PC-3 (cell line): Measurements from ENCODE around the gene IFNGR2. TPM values are rescaled to one million over a fixed set of nuclear protein-coding genes. Genes with fewer than 3 reads are reported as not detected.

Experiments
- ATAC-seq: fragments of 200-7000 bp; cut with Tn5 transposase; 2 replicates; pipeline ENCODE4 v1.9.1; 2020; ENCODE audit warnings: mild to moderate bottlenecking, moderate library complexity
- BruUV-seq: library from RNA; stranded (reverse); fragments of 400-500 nt; replicated peaks from 2 replicates; lab custom pipeline; 2021; lab: Mats Ljungman, UMichigan
- CTCF ChIA-PET: fragments of 300-600 bp; sonication (Branson Sonifier 250); formaldehyde crosslinking; loops from one replicate; lab custom pipeline; 2022; ENCODE audit warnings: antibody characterized with exemption; lab: Charles Lee
- POLR2A ChIA-PET: fragments of 300-600 bp; sonication (Branson Sonifier 250); formaldehyde crosslinking; loops from one replicate; lab custom pipeline; 2022; ENCODE audit warnings: antibody characterized with exemption; ENCODE audit not compliant: unreplicated experiment; lab: Charles Lee
- DNase-seq: peaks from one replicate; pipeline ENCODE4 v3.0.0-alpha.2; 2015
- H2AFZ ChIP-seq: fragments of 300-600 bp; sonication (generic); 2 replicates; pipeline ENCODE4 v1.6.0; 2016; ENCODE audit warnings: antibody characterized with exemption, low read length
- H3F3A ChIP-seq: fragments of 300-600 bp; sonication (generic); one replicate; pipeline ENCODE4 v1.6.0; 2017; ENCODE audit warnings: antibody characterized with exemption, low read length, control low read depth, mild to moderate bottlenecking; ENCODE audit not compliant: unreplicated experiment
- H3K27ac ChIP-seq: fragments of 300-600 bp; sonication (generic); 2 replicates; pipeline ENCODE4 v1.5.1; 2016; ENCODE audit warnings: mild to moderate bottlenecking, low read length
- H3K27me3 ChIP-seq: fragments of 300-600 bp; sonication (generic); 2 replicates; pipeline ENCODE4 v1.6.1; 2016; ENCODE audit warnings: low read length, mixed read lengths
- H3K36me3 ChIP-seq: fragments of 300-600 bp; sonication (generic); 2 replicates; pipeline ENCODE4 v1.6.1; 2016; ENCODE audit warnings: low read depth, mixed run types, low read length, mixed read lengths
- H3K4me1 ChIP-seq: fragments of 300-600 bp; sonication (generic); 2 replicates; pipeline ENCODE4 v1.5.1; 2016; ENCODE audit warnings: low read length; ENCODE audit not compliant: insufficient read depth
- H3K4me2 ChIP-seq: fragments of 300-600 bp; sonication (generic); 2 replicates; pipeline ENCODE4 v1.6.0; 2016; ENCODE audit warnings: low read length
- H3K4me3 ChIP-seq: fragments of 300-600 bp; sonication (generic); 2 replicates; pipeline ENCODE4 v1.5.1; 2016; ENCODE audit warnings: mild to moderate bottlenecking, low read length, mixed read lengths
- H3K79me2 ChIP-seq: fragments of 300-600 bp; sonication (generic); 2 replicates; pipeline ENCODE4 v1.6.1; 2017; ENCODE audit warnings: low read length, mixed read lengths
- H3K9ac ChIP-seq: fragments of 300-600 bp; sonication (generic); 2 replicates; pipeline ENCODE4 v1.6.0; 2016; ENCODE audit warnings: mild to moderate bottlenecking, low read length
- H3K9me2 ChIP-seq: fragments of 300-600 bp; sonication (generic); replicated peaks from 2 replicates; pipeline ENCODE4 v1.6.1; 2016; ENCODE audit warnings: mixed run types, low read length, mixed read lengths
- H3K9me3 ChIP-seq: fragments of 300-600 bp; sonication (generic); 2 replicates; pipeline ENCODE4 v1.6.1; 2016; ENCODE audit warnings: low read length, mixed read lengths
- H4K20me1 ChIP-seq: fragments of 300-600 bp; sonication (generic); 2 replicates; pipeline ENCODE4 v1.6.1; 2016; ENCODE audit warnings: low read length, mixed read lengths
- EZH2 ChIP-seq: fragments of 300-600 bp; sonication (generic); IDR thresholded peaks from one replicate; pipeline ENCODE4 v1.6.1; 2017; ENCODE audit warnings: antibody characterized with exemption, mild to moderate bottlenecking, low read length; ENCODE audit not compliant: unreplicated experiment
- EZH2phosphoT487 ChIP-seq: fragments of 300-600 bp; sonication (generic); IDR thresholded peaks from 2 replicates; pipeline ENCODE4 v1.6.1; 2018; ENCODE audit warnings: mild to moderate bottlenecking, antibody characterized with exemption, low read length, borderline replicate concordance
- intact Hi-C: fragments of 100-400 bp; cut with micrococcal nuclease; formaldehyde crosslinking; loops from 2 replicates; pipeline ENCODE4 v1.9.0; 2023
- total RNA-seq: library from RNA; depleted of rRNA; stranded (reverse); fragments of >200 nt; gene quantifications from 2 replicates; pipeline ENCODE4 v1.2.3, GENCODE V29; 2014
- TF ChIP-seq, protein P1 (sequence below): fragments of 300-600 bp; sonication (generic); conservative IDR thresholded peaks from 2 replicates; pipeline ENCODE4 v1.5.1; 2017; ENCODE audit warnings: antibody characterized with exemption, low read depth, mild to moderate bottlenecking, low read length

Gene IFNGR2
- total RNA-seq, 1 experiment from 2014 or later: 37.8 TPM

DNA sequence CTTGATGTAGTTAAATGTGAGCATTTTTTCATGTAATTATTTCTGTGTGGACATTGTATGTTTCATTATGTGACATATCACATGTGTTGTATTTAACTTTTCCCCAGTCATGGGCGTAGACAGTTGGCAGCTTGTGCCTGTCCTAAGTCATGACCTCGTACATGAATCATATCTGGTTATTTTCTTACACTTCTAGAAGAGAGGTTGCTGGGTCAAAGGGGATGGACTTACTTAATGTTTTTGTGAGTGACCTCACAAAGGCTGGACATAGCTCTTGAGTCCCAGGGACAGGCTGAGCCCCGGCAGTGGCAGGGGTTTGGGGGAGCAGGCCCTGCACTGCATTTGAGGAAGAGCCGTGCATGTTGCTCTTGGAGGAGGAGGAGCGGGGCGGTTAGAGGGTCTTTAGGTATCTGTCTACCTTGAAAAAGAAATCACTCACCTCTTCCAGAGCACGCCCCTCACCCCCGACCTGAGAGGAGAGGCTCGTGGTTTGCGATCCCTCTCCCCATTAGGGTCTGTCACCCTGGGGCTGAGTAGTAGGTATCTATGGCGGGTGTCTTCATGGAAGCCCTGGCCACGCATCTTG is 16.4 kb downstream of the IFNGR2 start:
- H4K20me1 ChIP-seq: no peaks in the 10 kb centered on the region
- ChIA-PET POLR2A (interaction anchor here (0.5 kb wide), 1 partner anchor 60 kb away, joined by 17 read pairs; the partner anchor contains the start of gene TMEM50B), CTCF (no interaction called here)
- peaks cover 43% of the 10 kb centered on the region for H3K36me3 ChIP-seq
- peaks cover 6% of the 10 kb centered on the region for H3F3A ChIP-seq
- H3K9me3 ChIP-seq: no peaks in the 10 kb centered on the region
- peaks cover 41% of the 10 kb centered on the region for H3K4me1 ChIP-seq
- TF ChIP-seq EZH2 (no peak), EZH2phosphoT487 (no peak)
- TF ChIP-seq, protein P1, sequence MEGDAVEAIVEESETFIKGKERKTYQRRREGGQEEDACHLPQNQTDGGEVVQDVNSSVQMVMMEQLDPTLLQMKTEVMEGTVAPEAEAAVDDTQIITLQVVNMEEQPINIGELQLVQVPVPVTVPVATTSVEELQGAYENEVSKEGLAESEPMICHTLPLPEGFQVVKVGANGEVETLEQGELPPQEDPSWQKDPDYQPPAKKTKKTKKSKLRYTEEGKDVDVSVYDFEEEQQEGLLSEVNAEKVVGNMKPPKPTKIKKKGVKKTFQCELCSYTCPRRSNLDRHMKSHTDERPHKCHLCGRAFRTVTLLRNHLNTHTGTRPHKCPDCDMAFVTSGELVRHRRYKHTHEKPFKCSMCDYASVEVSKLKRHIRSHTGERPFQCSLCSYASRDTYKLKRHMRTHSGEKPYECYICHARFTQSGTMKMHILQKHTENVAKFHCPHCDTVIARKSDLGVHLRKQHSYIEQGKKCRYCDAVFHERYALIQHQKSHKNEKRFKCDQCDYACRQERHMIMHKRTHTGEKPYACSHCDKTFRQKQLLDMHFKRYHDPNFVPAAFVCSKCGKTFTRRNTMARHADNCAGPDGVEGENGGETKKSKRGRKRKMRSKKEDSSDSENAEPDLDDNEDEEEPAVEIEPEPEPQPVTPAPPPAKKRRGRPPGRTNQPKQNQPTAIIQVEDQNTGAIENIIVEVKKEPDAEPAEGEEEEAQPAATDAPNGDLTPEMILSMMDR: no peak
- H3K79me2 ChIP-seq: peaks cover 30% of the 10 kb centered on the region
- ATAC-seq (peak; percentile 53), DNase-seq (peak; percentile 73)
- no peak overlapping the region for H3K4me3 ChIP-seq
- H3K4me2 ChIP-seq: peak overlapping the region; percentile 4; the same call in 1 of the 2 replicates
- H3K9me2 ChIP-seq: no peaks in the 10 kb centered on the region
- peak overlapping the region; percentile 77 for H3K9ac ChIP-seq
- intact Hi-C loops: loop anchor here (1.0 kb wide), 1 partner anchor 9 kb away; no protein-coding TSS in a partner anchor
- BruUV-seq: no TSS peak
- no peak overlapping the region for H2AFZ ChIP-seq
- H3K27me3 ChIP-seq: no peaks in the 10 kb centered on the region
- peak overlapping the region; percentile 92 for H3K27ac ChIP-seq

DNA sequence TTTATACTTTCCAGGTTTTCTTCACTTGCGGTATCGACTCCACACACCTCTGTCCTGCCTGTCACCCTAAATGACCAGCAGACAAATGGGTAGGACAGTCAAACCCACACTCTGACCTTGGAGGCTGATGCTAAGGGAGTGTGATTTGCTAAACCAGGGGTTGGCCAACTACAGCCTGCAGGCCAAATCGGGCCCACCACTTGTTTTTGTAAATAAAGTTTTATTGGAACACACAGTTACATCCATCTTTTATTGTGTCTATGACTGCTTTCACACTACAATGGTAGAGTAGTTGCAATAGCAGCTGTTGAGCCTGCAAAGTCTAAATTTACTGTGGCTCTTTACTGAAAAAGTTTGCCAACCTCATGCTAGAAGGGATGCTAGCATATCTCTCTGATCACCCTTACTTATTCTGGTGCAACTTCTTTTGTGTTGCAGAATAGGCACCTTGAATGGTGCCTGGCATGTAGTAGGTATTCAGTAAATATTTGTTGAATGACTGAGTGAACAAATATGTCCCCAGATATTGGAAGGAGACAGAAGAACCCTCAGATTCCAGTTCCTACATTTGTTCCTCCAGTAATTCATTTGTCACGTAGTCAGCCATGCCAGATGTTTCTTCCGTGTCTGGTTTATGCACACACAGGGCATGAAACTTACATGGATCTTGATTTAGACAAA is 18.6 kb downstream of the IFNGR2 start:
- H3K9me2 ChIP-seq: no peaks in the 10 kb centered on the region
- peak overlapping the region; percentile 59 for H3K27ac ChIP-seq
- H3K4me1 ChIP-seq: peaks cover 48% of the 10 kb centered on the region
- peaks cover 19% of the 10 kb centered on the region for H3K79me2 ChIP-seq
- peak; percentile 73 for DNase-seq
- H4K20me1 ChIP-seq: no peaks in the 10 kb centered on the region
- no peaks in the 10 kb centered on the region for H3K27me3 ChIP-seq
- ATAC-seq: peak; percentile 8
- peaks cover 36% of the 10 kb centered on the region for H3K36me3 ChIP-seq
- no peak overlapping the region for H2AFZ ChIP-seq
- no peak overlapping the region for H3K4me3 ChIP-seq
- peaks cover 6% of the 10 kb centered on the region for H3F3A ChIP-seq
- H3K4me2 ChIP-seq: no peak overlapping the region
- BruUV-seq: no TSS peak
- no peaks in the 10 kb centered on the region for H3K9me3 ChIP-seq
- intact Hi-C loops: no loop called here
- ChIA-PET POLR2A (no interaction called here), CTCF (no interaction called here)
- no peak for TF ChIP-seq EZH2phosphoT487
- TF ChIP-seq EZH2: no peak
- TF ChIP-seq, protein P1: no peak
- peak overlapping the region; percentile 6; the same call in 1 of the 2 replicates for H3K9ac ChIP-seq

DNA sequence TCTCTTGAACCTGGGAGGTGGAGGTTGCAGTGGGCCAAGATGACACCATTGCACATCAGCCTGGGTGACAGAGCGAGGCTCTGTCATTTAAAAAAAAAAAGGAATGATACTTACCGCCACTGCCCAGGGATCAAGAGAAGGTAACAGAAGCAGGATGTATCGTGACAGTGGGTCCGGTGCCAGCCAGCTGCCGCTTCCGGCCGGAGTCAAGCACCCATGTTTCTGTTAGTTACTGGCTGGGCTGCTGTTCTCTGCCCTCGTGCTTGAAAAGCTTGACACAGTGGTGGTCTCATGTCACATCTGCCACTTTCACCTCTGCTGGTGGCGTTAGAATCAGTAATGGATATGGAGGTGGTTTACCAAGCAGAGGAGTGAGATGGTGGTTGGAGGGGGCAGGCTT is 21.0 kb downstream of the IFNGR2 start:
- CTCF ChIA-PET: no interaction called here
- H3K9ac ChIP-seq: no peak overlapping the region
- no peak overlapping the region for H3K4me2 ChIP-seq
- DNase-seq (no peak), ATAC-seq (no peak)
- H4K20me1 ChIP-seq: no peaks in the 10 kb centered on the region
- no peaks in the 10 kb centered on the region for H3K27me3 ChIP-seq
- no peaks in the 10 kb centered on the region for H3K9me3 ChIP-seq
- peaks cover 9% of the 10 kb centered on the region for H3F3A ChIP-seq
- peaks cover 29% of the 10 kb centered on the region for H3K36me3 ChIP-seq
- no peak overlapping the region for H2AFZ ChIP-seq
- H3K27ac ChIP-seq: no peak overlapping the region
- no peaks in the 10 kb centered on the region for H3K9me2 ChIP-seq
- TF ChIP-seq EZH2phosphoT487 (no peak), EZH2 (no peak)
- TF ChIP-seq, protein P1: no peak
- no TSS peak for BruUV-seq
- POLR2A ChIA-PET: no interaction called here
- H3K4me1 ChIP-seq: peaks cover 41% of the 10 kb centered on the region
- peaks cover 12% of the 10 kb centered on the region for H3K79me2 ChIP-seq
- no peak overlapping the region for H3K4me3 ChIP-seq
- intact Hi-C loops: no loop called here
